NCI-H1694 treated with DMSO at 0.1 percent for 48 hours (cell line): ENCODE measurements around the gene SMIM8.
A peak's percentile ranks its signal among the peaks of the same experiment; 100 is the strongest.
"Not testable (repeated sequence)": the region's sequence is repeated elsewhere in the genome, so short reads cannot be mapped to it uniquely, and the experiment has no call there.

ENCODE experiments used
- DNase-seq: peaks from one replicate; lab custom pipeline; 2025; lab: John Stamatoyannopoulos, UW

Gene SMIM8, protein sequence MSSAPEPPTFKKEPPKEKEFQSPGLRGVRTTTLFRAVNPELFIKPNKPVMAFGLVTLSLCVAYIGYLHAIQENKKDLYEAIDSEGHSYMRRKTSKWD

DNA sequence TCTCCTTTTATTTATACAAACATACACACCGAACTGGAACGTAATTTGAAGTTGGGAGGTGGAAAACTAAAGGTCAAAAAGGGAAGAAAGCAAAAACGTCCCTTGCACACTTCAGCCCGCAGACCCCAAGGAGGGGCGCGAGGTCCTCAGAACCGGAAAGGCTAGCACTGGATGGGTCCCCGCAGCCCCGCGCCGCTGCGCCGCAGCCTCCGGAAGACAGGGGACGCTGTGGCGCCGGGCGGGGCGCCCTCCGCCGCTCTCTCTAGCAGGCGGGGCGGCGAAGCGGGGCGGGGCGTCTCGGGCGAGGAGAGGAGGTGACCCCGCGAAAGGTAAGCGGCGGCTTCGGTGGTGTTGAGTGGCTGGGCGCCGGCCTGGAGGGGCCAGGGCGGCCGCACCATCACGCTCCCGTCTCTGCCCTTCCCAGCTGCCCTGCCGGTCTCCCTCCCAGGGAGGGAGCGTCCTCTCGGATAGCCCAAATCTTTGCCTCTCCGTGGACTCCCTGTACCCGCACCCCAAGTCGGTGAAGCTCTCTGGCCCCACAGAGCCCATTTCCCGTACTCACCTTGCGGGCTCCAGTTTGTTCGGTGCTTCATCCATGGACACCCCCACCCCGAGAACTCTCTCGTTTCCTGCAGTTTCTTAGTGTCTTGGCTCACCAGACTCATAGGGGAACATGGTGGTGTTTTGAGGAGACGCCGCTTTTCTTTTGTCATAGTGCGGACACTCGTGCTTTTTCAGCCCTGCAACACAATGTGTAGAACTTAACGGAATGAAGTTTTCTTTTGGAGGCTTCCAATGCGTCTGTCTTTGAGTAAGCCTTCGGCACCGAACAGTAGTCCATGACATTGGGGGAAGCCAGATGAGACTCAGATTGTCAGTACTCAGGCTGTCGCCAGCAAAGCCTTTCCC lies at the start of gene SMIM8:
Gene SMIM8, plus strand, starts transcription at position 285 of the 909 bp plus-strand sequence. CDS start 14,444 bp downstream, outside the sequence.
- DNase-seq, result peak; percentile 16

DNA sequence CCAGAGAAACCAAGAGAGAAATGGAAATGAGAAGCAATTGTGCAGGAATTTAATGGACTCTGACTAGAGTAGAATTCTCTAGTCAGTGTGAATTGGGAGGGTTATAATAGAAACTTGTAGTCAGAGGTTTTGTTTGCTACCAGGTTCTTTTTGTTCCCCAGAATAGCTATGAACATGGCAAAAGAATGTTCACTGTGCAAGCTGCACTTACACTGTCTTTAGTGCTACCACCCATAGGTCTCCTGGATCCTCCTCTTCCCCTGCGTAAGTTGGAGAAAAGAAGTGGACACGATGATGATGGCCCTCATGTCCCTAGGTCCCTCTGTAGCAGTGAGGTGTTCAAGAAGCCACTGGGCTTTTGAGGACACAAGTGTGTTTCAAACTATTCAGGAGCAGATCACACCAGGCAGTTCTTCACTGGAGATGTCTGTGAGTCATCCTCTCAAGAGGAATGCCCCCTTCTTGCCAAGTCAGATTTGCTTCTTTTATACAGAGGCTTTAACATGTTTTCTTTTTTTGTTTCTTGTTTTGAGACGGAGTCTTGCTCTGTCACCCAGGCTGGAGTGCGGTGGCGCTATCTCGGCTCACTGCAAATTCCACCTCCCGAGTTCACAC lies 47.6 kb upstream of the SMIM8 start:
- no peak for DNase-seq

DNA sequence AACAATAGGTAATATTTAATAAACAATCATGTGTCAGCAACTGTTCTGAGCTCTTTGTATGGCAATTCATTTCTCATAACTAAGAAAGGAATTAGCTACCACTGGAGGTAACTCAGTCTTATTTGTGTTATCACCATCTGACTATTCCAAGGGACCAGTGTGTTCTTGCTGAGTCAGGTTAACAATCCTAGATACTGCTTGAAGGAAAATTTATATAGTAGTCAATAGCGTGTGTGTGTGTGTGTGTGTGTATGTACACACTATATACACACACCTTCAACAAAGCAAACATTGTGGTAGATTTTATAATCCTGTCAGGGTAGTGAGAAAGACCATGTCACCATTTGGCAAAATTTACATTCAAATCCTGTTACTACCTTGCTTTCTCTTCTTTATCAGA lies 45.8 kb upstream of the SMIM8 start:
- DNase-seq, result no peak

DNA sequence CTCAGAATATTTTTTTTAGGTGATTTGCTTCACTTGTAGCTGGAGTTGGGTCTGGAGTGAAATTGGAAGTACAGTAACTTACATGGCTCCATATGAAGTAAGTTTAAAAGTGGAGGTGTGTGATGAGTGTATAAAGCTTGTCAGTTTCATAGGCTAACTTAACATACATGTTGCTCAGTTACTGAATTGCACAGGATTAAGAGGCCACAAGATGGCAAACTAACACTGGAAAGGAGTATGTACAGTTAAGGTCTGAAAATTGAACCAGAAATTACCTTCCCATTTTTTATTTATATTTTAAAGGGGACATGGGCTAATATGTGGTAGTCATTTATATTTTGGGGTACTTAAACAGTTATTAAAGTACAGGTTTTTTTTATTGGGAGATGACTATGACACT lies 45.3 kb upstream of the SMIM8 start:
- DNase-seq, result peak; percentile 1

DNA sequence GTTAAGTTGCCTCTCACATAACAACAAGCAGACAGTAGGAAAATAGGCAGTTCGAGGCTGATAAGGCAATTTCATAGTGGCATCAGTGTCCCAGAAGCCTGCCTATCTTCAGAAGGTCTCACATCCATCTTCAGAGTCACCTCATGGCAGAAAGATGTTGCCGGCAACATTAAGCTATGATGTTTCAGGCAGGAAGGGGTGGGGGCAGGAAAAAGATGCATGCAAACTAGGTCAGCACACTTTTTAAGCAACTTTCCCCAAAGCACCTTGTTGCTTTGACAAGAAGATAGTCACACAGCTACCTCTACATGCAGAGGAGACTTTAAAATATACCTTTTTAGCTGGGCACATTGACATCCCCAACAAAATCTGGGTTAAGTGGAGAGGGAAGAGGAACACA lies 43.2 kb upstream of the SMIM8 start:
- DNase-seq, result no peak

DNA sequence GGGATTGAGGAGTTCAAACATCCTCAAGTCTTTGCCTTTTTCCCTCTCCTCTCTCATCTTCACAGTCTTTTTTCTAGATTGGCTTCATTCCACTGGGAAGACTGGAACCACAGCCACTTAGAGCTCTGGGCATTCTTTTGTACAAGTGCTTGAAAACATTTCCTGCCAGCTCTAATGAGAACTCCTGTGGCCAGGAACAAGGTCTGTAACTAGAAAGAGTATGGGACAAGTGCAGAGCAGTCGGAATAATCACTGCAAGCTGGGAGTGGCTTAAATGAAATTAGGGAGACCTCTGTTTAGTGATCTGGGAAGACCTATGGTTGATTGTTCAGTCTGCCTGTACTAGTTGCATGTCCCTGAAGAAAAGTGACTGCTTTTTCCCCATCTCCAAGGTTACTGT lies 41.0 kb upstream of the SMIM8 start:
- DNase-seq, result no peak

DNA sequence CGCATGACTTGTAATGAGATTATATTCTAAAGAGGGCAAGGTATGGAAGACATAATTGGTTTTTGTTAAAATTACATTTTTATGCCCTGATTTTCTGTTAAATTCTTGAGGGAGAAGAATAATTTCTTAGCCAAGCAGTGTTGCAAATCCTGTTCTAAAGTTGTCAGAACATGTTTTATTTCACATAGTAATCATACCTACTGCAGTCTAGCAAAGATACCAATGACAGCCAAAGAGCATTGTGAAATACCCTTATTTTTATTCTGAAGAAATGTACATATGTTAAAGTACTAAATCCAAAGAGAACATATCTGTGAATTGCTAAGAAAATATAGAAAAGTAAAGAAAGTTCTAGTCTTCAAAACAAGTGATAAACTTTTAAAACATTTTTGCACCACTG lies 39.6 kb upstream of the SMIM8 start:
- no peak for DNase-seq

DNA sequence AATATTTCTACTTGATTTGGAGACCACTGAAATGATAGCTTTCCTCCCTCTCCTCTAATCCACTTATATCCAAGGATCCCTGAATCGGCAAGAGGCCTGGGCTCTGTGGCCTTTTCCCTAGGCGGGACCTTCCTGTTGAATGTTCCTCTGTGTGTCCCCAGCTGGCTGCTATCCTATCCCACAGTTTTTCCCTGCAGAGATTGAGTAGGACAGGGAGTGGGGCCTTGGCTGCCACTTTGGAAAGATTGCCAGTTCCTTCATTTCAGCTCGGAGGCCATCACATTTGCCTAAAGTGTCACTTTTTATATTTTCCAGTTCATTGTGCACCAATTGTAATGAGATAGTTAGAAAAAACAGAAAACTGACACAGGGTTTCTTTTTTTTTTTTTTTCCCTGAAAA lies 38.9 kb upstream of the SMIM8 start:
- no peak for DNase-seq

DNA sequence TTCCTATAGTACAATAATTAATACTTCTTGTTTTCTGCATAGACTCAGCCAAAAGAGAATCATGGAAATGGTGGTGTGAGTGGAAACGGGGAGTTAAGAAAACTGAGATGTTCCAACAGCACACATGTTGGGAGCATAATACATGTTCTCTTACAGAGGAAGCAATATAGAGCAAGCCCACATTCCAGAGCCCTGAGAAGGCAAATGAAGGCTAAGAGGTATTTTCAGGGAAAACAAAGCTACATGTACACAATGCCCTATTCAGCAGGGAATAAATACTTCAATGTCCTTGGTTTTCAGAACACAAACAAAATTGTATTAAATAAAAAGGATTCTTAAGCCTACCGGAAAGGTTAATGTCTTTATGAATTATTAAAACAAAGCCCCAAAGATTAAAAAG lies 35.1 kb upstream of the SMIM8 start:
- no peak for DNase-seq

DNA sequence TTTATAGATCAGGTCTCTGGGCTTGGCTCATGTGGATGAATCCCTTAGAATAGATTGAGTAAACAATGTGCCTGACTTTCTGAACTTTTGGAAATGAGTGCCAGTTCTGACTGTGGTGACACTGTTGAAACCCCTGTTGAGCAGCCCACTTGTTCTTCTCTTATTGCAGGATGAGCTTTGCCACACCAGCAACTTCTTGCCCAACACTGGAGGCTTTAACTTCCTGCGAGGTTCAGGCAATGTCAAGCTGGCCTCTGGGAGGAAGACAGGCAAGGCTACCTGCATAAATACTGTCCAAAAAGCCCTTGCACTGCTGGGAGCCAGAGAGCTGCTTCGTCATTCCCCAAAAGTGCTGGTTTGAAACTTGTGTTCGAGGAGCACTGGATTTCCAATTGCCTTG lies 32.8 kb upstream of the SMIM8 start:
- no peak for DNase-seq

DNA sequence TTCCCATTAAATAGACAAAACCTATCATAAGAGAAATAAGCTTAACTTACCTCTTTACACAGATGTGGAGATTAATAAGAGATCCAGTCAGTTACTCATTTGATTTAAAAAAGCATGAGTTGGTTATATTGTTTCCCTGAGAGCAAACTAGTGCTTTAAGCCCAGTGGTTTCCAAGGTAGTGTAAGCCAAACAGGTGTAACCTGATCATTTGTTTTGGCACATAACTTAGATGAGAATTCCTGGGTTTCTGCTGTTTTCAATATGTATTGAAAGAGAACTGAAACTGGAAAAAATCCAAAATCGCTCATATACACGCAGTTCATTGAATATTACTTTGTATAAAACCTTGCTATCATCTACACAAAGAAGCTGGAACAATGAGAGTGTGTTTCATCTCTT lies 30.5 kb upstream of the SMIM8 start:
- DNase-seq, result no peak

DNA sequence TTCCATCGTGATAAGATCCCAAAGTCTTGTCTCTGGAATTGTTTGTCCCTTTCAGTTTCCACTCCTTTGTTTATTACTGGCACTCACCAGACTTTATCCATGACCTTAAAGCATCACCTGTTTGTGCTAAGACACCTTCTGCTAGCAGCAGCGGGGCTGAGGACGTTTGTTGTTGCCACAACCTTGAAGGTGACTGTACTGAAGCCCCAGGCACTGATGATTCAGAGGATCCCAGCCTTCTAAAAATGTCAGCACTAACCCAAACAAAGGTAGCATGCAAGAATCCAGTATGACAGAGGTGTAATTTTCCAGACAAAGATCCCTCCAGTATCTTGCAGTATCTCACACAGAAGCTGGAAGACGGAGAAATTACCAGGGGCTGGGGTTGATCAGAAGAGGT lies 28.9 kb upstream of the SMIM8 start:
- DNase-seq, result no peak

DNA sequence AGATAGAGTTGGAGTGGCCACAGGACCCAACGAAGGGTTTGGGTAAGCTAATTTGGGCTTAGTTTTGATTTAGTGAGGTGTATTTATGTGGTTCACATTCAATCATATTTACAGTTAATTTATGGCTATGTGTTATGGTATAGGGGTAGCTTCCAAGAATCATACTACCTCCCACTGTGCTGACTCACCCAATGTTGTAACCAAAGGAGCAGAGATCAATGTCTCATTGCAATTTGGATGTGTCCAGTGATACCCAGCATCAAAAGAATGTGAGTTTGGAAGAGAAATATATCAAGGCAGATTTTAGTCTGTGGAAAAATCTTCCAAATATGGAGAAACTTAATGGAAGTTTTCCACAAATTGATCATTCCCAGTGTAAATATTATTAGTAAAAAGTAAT lies 25.3 kb upstream of the SMIM8 start:
- DNase-seq, result no peak

DNA sequence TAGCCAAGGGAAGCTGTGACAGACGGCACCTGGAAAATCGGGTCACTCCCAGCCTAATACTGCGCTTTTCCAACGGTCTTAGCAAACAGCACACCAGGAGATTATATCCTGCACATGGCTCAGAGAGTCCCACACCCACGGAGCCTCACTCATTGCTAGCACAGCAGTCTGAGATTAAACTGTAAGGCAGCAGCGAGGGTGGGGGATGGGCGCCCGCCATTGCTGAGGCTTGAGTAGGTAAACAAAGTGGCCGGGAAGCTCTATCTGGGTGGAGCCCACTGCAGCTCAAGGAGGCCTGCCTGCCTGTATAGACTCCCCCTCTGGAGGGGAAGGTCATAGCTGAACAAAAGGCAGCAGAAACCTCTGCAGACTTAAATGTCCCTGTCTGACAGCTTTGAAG lies 21.1 kb upstream of the SMIM8 start:
- not testable (repeated sequence) for DNase-seq

DNA sequence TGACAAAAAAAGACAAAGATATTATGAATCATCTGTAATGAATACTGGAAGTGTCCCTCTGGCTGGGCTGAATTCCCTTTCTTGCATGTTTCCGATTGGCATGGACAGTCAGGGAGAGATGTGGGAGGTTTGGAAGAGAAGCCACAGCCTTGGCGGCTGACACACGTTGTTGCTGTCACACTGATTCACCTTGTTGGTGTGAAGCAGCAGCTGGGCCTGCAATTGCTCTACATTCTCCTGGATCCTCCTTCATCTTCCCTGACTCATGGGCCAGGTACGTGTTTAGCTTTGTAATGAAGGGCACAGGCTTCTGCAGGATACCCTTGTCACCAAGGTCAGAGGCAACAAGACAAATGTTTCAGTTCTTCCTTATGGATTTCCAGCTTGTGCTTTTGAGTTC lies 13.4 kb upstream of the SMIM8 start:
- no peak for DNase-seq

DNA sequence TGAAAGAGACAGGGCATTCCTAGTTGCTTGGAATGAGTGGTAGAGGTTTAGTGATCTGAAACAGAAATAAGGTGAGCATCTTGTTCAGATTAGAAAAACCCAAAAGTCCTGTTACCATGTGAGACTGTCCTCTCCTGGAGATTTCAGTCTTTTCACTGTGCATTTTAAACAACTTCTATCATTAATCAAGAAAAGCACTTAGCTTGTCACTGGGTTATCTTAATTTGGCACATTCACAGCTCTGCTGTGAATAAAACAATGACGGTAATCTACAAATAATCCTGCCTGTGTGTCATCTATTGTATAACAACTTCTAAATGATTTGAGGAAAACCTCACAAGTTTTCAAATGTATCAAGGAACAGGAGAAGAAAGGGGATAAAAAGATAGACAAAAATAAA lies 9.5 kb upstream of the SMIM8 start:
- no peak for DNase-seq

DNA sequence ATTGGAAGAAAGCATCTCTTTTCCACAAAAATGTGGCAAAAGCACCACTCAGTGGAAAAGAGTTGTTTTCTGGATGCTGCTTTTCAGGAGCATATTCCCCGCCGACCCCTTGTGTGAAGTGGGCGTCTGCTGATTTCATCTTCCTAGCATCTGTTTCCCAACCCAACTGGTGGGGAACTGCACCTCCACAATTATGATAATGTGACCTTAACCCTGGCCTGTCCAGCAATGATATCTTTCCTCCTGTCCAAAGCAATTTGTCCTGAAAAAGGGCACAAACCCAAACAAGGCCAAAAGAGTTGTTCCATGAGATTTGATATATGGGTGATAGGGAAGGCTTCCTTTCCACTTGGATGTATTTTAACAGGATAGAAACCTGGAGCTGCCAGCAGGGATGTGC lies 7.3 kb upstream of the SMIM8 start:
- no peak for DNase-seq

DNA sequence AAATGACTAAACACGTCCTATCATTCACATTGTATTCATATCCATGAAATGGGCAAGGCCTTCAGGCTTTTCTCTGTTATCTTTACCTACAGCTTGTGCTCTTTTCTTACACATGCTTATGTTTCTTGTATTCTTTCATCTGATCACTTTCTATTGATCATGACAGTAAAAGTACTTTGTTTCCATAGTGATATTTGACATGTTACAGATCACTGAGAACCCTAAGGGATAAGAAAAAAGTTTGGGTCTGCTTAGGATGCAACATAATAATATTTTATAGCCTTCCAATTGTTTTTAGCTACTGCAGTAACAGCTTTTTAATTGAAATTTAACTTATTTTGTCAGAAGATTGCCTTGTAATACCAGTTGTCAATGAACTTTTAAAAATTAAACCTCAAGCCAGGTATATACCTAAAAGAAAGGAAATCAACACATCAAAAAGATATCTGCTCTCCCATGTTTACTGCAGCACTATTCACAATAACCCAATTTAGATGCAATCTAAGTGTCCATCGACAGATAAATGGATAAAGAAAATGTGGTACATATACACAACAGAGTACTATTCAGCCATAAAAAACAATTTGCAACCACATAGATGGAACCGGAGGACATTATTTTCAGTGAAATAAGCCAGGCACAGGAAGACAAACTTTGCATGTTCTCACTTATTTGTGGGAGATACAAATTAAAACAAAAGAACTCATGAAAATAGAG lies 3.0 kb upstream of the SMIM8 start:
- no peak for DNase-seq

DNA sequence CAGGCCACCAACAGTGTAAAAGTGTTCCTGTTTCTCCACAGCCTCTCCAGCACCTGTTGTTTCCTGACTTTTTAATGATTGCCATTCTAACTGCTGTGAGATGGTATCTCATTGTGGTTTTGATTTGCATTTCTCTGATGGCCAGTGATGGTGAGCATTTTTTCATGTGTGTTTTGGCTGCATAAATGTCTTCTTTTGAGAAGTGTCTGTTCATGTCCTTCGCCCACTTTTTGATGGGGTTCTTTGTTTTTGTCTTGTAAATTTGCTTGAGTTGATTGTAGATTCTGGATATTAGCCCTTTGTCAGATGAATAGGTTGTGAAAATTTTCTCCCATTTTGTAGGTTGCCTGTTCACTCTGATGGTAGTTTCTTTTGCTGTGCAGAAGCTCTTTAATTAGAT lies 1.5 kb downstream of the SMIM8 start:
- DNase-seq, result not testable (repeated sequence)

DNA sequence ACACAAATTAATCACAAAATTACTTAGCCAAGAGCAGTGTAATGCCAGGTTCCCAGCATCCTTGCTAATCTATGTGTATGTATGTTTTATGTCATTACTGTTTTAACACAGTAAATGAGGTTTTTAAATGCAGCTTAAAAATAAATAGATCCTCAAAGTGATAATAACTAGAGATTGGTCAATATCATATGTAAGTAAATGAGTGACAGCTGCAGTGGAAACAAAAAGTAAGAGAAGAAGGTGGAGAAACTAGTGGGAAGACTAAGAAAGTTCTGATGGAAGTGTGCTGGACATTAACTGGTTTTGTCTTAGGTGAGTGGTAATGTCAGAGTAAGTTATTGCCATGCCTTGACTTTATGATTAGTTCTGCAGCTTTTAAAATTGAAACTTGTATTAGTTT lies 8.6 kb downstream of the SMIM8 start:
- no peak for DNase-seq

DNA sequence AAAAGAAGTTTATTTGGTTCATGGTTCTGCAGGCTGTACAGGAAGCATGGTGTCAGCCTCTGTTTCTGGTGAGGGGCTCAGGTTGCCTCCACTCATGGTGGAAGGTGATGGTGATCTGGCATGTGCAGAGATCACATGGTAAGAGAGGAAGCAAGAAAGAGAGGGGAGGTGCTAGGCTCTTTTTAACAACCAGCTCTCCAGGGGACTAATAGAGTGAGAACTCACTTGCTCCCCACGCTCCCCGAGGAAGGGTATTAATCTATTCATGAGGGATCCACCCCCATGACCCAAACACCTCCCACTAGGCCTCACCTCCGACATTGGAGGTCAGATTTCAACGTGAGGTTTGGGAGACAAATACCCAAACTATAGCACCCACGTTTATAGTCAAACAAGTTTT lies 10.6 kb downstream of the SMIM8 start:
- no peak for DNase-seq

DNA sequence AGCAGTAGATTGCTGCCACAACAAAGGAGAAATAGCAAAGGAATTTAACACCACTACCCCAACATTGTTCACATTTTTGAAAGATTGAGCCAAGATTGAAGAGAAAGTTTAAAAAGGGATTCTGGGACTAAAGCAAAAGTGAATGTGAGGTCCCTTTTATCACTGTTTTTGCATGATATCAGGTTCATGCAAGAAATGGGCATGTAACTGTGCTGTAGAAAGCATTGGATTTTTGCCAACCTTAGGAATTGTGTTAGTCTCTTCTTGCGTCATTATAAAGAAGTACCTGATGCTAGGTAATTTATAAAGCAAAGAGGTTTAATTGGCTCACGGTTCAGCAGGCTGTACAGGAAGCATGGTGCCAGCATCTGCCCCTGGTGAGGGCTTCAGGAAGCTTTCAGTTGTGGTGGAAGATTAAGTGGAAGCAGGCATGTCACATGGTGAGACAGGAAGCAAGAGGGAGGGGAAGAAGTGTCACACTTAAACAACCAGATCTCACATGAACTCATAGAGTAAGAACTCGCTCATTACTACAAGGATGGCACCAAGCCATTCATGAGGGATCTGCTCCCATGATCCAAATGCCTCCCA lies 11.3 kb downstream of the SMIM8 start:
- no peak for DNase-seq
